ENCODE results near the gene FFAR3. TPM values are rescaled to one million over a fixed set of nuclear protein-coding genes. Genes with fewer than 3 reads are reported as not detected.

Gene FFAR3
- total RNA-seq, 4 donors from 2014 or later, result 0.45 TPM; not detected in 3

DNA sequence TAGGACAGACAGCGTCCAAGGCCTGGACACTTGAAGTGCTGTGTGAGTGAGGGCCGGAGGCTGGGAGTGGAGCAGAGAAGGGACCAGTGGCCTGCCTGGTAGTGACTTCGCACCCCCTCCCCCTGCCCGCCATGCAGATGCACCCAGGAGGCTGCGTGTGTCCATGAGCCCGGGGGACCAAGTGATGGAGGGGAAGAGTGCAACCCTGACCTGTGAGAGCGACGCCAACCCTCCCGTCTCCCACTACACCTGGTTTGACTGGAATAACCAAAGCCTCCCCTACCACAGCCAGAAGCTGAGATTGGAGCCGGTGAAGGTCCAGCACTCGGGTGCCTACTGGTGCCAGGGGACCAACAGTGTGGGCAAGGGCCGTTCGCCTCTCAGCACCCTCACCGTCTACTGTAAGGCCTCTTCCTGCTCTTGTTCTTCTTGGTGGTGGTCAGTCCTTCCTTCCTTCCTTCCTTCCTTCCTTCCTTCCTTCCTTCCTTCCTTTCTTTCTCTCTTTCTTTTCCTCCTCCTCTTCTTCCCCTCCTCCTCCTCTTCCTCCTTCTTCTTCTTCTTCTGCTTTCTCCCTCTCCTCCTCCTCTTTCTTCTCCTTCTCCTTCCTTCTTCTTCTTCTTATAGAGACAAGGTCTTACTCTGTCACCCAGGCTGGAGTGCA lies 16.6 kb upstream of the FFAR3 start:
- Histone ChIP-seq H3K36me3 (no peaks in the 10 kb centered on the region), H3K9me3 (no peaks in the 10 kb centered on the region), H3K4me1 (no peaks in the 10 kb centered on the region), H3K4me3 (replicated peaks in 1 of 3) (no peak overlapping the region), H3K27me3 (no peaks in the 10 kb centered on the region), H3K27ac (no peak overlapping the region)
- WGBS, 2 donors, result 89 to 90% methylated on average over 11 to 14 of the region's 14 CpGs
- intact Hi-C loops (cut with DNase I), result no loop called here
- no peak for DNase-seq
- no peak for TF ChIP-seq POLR2A (IDR thresholded peaks at IDR 0.05)
- TF ChIP-seq, protein P1, sequence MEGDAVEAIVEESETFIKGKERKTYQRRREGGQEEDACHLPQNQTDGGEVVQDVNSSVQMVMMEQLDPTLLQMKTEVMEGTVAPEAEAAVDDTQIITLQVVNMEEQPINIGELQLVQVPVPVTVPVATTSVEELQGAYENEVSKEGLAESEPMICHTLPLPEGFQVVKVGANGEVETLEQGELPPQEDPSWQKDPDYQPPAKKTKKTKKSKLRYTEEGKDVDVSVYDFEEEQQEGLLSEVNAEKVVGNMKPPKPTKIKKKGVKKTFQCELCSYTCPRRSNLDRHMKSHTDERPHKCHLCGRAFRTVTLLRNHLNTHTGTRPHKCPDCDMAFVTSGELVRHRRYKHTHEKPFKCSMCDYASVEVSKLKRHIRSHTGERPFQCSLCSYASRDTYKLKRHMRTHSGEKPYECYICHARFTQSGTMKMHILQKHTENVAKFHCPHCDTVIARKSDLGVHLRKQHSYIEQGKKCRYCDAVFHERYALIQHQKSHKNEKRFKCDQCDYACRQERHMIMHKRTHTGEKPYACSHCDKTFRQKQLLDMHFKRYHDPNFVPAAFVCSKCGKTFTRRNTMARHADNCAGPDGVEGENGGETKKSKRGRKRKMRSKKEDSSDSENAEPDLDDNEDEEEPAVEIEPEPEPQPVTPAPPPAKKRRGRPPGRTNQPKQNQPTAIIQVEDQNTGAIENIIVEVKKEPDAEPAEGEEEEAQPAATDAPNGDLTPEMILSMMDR (IDR thresholded peaks at IDR 0.05), result no peak

DNA sequence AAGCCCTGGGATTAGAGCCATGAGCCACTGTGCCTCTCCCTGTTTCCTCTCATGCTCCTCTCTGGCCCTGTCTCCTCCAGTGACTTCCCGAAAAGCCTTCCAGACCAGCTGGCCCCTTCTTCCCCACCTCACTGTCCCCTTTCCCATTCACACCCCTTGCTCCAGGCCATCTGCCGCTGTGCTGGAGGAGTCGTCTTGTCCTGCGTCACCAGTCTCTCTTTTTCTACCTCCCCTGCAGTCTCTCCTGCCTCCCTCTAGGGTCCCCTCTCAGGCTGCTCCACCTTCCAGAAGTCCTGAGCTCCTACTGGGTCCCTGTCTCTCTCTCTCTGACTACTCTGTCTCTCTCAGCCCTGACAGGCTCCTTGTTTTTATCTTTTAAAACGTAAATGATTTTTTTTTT lies 15.8 kb upstream of the FFAR3 start:
- Histone ChIP-seq H3K27me3 (no peaks in the 10 kb centered on the region), H3K9me3 (no peaks in the 10 kb centered on the region), H3K4me1 (no peaks in the 10 kb centered on the region), H3K36me3 (no peaks in the 10 kb centered on the region), H3K27ac (no peak overlapping the region), H3K4me3 (replicated peaks in 1 of 3) (no peak overlapping the region)
- DNase-seq, result no peak
- 72 to 85% methylated on average over 5 of the region's 5 CpGs for WGBS, 2 donors
- intact Hi-C loops (cut with DNase I), result no loop called here
- no peak for TF ChIP-seq POLR2A (IDR thresholded peaks at IDR 0.05)
- TF ChIP-seq, protein P1 (IDR thresholded peaks at IDR 0.05), result no peak

DNA sequence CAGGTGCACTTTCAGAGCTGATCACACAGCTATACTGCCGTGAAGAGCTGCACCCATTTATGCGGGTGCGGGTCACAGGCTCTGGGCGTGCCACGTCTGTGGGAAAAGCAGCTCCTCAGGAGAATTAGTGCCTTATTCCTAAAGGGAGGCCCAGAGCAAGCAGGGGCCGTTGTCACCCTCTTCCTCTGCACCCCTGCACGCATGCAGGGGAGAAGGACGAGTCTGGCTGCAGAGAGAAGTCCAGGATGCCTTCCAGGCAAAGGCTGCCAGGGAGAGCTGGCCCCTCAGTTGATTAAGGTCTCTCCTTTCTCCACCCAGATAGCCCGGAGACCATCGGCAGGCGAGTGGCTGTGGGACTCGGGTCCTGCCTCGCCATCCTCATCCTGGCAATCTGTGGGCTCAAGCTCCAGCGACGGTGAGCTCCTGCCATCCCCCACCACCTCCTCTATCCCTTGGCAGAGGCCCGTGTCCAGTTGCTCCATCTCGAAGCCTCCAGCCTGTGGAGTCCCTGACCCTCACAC lies 13.7 kb upstream of the FFAR3 start:
- WGBS, 2 donors, result 86 to 91% methylated on average over 8 to 15 of the region's 17 CpGs
- H3K4me1 ChIP-seq, result no peaks in the 10 kb centered on the region
- TF ChIP-seq, protein P1 (IDR thresholded peaks at IDR 0.05), result no peak
- TF ChIP-seq POLR2A (IDR thresholded peaks at IDR 0.05), result no peak
- no peaks in the 10 kb centered on the region for H3K36me3 ChIP-seq
- H3K27me3 ChIP-seq, result no peaks in the 10 kb centered on the region
- DNase-seq, result no peak
- H3K4me3 ChIP-seq (replicated peaks in 1 of 3), result no peak overlapping the region
- no peaks in the 10 kb centered on the region for H3K9me3 ChIP-seq
- intact Hi-C loops (cut with DNase I), result loop anchor here (5.0 kb wide), 1 partner anchor 67 kb away; no protein-coding TSS in a partner anchor
- H3K27ac ChIP-seq, result no peak overlapping the region

DNA sequence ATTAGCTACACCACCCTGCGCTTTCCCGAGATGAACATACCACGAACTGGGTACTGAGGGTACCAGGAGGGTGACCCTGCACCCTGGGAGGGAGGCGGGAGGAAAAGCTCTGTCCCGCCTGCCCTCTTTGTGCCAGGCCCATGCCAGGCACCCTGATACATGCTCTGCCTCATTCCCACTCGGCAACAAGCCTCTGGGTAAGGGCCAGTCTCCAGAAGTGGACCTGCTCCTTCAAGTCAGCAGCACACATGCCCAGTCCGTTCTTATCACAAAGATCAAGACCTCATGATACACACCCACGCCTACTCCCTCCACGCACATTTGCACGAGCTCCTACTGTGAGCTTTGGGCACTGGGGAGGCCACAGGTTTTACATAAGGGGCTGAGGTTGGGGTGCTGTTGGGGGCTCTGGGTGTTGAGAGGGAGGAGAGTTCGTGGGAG lies 12.6 kb upstream of the FFAR3 start:
- Histone ChIP-seq H3K4me3 (replicated peaks in 1 of 3) (no peak overlapping the region), H3K36me3 (no peaks in the 10 kb centered on the region), H3K27me3 (no peaks in the 10 kb centered on the region), H3K4me1 (no peaks in the 10 kb centered on the region), H3K27ac (no peak overlapping the region), H3K9me3 (no peaks in the 10 kb centered on the region)
- TF ChIP-seq, protein P1 (IDR thresholded peaks at IDR 0.05), result no peak
- no peak for TF ChIP-seq POLR2A (IDR thresholded peaks at IDR 0.05)
- 86 to 88% methylated on average over 11 of the region's 11 CpGs for WGBS, 2 donors
- intact Hi-C loops (cut with DNase I), result loop anchor here (5.0 kb wide), 1 partner anchor 68 kb away; no protein-coding TSS in a partner anchor
- no peak for DNase-seq
